Ramos (cell line): ENCODE measurements around the gene VPS37C.
"Not testable (repeated sequence)": the region's sequence is repeated elsewhere in the genome, so short reads cannot be mapped to it uniquely, and the experiment has no call there.

ENCODE experiments used
- in situ Hi-C: fragments of 300-500 bp; cut with MboI; formaldehyde crosslinking; loops from one replicate; pipeline ENCODE4 v1.14.3; 2022; ENCODE audit warnings: low sequenced_read_pairs; ENCODE audit not compliant: unreplicated experiment

Gene VPS37C

GRCh38 chr11:61104963-61105362, 56.3 kb downstream of the VPS37C start:
- in situ Hi-C loops = no loop called here

DNA sequence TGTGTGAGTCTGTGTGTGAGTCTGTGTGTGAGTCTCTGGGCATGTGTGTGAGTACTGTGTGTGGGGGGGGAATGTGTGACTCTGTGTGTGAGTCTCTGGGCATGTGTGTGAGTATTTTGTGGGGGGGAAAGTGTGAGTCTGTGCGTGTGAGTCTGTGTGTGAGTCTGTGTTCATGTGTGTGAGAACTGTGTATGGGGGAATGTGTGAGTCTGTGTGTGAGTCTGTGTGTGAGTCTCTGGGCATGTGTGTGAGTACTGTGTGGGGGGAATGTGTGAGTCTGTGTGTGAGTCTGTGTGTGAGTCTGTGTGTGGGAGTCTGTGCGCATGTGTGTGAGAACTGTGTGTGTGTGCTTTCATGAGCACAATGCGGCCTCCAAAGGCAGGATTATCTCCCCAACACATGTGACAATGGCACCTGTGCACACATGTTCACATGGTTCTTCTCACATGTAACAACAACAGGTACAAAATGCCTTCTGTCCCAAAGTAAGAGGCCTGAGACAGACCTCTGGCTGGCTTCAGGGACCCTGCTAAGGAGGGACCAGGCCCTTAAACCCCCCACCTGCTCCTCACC, 57.3 kb downstream of the VPS37C start:
- in situ Hi-C loops = no loop called here

- in situ Hi-C loops = no loop called here
Observed at GRCh38 chr11:61102667-61103571, 58.3 kb downstream of the VPS37C start.

- in situ Hi-C loops = no loop called here
Observed at GRCh38 chr11:61098778-61099177, 62.4 kb downstream of the VPS37C start.

- in situ Hi-C loops = not testable (repeated sequence)
Observed at GRCh38 chr11:61098261-61098660, 63.0 kb downstream of the VPS37C start.

- in situ Hi-C loops = no loop called here
Observed at GRCh38 chr11:61095021-61095420, 66.2 kb downstream of the VPS37C start.

- in situ Hi-C loops = not testable (repeated sequence)
Observed at GRCh38 chr11:61094167-61094566, 67.1 kb downstream of the VPS37C start.

GRCh38 chr11:61092908-61093763, 68.1 kb downstream of the VPS37C start:
- in situ Hi-C loops = no loop called here

DNA sequence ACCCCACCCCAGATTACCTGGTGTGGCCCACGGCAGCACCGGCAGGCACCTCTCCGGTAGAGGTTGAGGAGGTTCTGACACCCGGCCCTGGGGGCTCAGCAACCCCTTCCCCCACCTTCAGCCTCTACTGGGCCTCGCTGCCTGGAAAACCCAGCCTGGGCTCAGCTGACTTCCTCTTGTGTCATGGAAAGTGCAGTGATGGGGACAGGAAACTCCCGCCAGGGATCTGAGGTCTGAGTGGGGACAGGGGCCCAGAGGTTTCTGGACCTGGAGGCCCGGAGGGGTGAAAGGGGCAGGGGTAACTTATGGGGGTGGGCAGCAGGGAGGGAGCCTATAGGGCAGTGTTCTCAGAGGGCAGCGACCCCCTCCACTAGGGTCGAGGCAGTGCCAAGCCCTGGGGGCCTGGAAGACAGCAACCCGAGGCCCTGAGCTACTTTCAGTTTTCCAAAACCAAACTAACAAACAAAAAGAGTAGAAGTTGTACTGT, 68.9 kb downstream of the VPS37C start:
- in situ Hi-C loops = no loop called here

GRCh38 chr11:61091373-61092279, 69.6 kb downstream of the VPS37C start:
- in situ Hi-C loops = no loop called here

DNA sequence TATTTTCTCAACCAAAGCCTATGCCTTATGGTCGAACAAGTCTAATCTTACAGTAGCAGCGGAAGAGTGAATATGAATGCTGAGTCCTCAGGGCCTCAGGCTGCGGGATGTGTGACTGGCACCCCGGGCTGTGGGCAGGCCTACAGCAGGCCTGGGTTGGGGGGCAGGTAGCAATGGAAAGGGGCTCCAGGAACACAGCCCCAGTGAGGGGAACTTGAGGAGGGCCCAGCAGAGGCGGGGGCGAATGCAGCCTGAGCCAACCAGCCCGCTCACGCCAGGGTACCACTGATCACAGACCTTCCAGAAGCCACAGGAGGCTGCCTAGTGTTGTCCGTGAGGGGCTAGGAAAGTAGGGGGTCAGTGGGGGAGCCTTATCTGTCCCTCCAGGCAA, 70.2 kb downstream of the VPS37C start:
- in situ Hi-C loops = no loop called here

- in situ Hi-C loops = no loop called here
Observed at GRCh38 chr11:61090521-61090920, 70.7 kb downstream of the VPS37C start.

DNA sequence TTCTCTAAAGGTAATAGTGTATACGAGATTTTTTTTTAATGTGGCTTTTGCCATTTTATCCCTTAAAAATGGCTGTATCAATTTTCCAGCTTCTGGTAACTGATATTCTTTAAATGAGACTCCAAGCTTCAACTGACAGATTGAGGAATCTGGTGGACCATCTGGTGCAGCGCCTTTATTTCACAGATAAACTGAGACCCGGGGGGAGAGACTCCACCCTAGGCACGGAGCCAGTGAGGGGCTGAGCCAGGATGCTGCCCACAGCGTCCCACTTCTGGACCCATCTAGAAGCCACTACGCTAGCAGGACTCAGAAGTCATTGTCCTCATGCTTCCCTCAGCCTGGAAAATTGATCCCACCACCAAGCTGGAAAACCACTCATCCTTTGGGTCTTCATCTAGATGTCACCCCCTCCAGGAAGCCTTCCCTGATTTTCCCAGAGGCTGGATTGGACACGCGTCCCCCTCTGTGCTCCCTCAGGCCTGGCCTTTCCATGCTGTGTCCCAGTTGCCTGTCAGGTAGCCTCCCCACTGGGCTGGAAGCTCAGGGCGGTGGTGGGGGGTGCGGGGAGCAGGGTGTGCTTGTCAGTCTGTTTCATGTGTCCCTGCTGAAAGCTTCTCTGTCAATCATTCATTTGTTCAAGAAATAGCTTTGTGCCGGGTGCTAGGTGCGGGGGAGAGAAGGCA, 71.3 kb downstream of the VPS37C start:
- in situ Hi-C loops = no loop called here

- in situ Hi-C loops = no loop called here
Observed at GRCh38 chr11:61087426-61088119, 73.7 kb downstream of the VPS37C start.

GRCh38 chr11:61083601-61084147, 77.6 kb downstream of the VPS37C start:
- in situ Hi-C loops = no loop called here

- in situ Hi-C loops = no loop called here
Observed at GRCh38 chr11:61082931-61083531, 78.2 kb downstream of the VPS37C start.

DNA sequence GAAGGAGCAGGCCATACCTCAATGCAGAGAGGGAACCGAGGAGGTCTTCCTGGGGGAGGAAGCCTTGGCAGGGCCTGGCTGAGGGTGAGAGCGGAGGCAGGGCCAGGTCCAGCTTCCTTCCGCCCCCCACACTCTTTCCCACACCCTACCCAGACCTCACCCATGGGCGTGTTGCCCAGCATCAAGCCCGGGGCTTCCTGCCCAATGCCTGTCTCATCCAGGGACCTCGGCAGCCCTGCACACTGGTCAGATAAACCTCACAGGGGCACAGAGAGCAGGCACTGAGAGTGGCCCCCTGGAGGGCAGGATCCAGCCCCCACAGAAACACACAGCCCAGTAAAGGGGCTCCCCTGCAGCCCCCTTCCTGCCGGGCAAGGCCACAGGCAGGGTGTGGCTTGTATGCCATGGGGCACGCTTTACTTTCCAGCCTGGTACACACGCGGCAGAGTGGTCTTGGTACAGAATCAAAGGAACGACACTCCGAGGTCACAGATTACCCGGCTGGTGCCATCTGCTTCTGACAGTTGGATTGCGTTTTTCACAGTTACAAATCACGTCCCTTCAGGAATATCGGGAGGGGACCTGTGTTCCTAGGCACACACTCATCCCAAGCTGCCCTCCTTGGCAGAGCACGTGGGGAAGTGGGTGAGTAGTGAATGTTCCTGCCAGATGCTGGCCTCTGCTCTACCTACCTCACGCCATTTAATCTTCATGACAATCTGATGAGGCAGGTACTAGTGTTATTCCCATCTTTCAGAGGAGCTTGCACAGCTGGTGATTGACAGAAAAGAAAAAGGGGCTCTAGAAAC, 79.0 kb downstream of the VPS37C start:
- in situ Hi-C loops = no loop called here
